PFSK-1 (cell line): ENCODE data around the gene TPCN1.

ENCODE experiments used
- POLR2AphosphoS5 ChIP-seq: IDR thresholded peaks from 2 replicates; pipeline ENCODE4 v1.6.1; 2012; ENCODE audit warnings: low read depth, mild to moderate bottlenecking, control low read depth, low read length, moderate library complexity
- REST ChIP-seq, 2 experiments: IDR thresholded peaks; 2 replicates each; pipeline versions ENCODE4 v1.6.1 to v1.8.0; 2011 to 2012; ENCODE audit warnings: low read depth in 2 of 2, low read length in 2 of 2, control low read depth in 1 of 2, inconsistent platforms in 1 of 2, mild to moderate bottlenecking in 1 of 2, moderate library complexity in 1 of 2; ENCODE audit not compliant: insufficient read depth in 1 of 2
- SIN3A ChIP-seq: IDR thresholded peaks from 2 replicates; pipeline ENCODE4 v1.6.1; 2012; ENCODE audit warnings: mild to moderate bottlenecking, low read length, moderate library complexity, borderline replicate concordance; ENCODE audit not compliant: insufficient read depth

GRCh38 chr12:113227686-113228391, 6.6 kb downstream of the TPCN1 start:
- TF ChIP-seq POLR2AphosphoS5 (no peak), SIN3A (no peak), REST (IDR thresholded peaks at IDR 0.05; ENCODE audit: insufficient read depth in 1 of 2, low read depth in 2 of 2, low read length in 2 of 2) (no peak)
